ENCODE measurements around the gene CALD1. TPM values are rescaled to one million over a fixed set of nuclear protein-coding genes. Genes with fewer than 3 reads are reported as not detected.

CALD1 gene
- total and polyA plus RNA-seq, 2 experiments from 2014 or later, result 132 to 842 TPM

- Histone ChIP-seq H3K4me1 (ENCODE audit: insufficient read depth) (no peaks in the 10 kb centered on the region), H3K27me3 (ENCODE audit: insufficient read depth) (no peaks in the 10 kb centered on the region), H4K20me1 (replicated peaks; ENCODE audit: insufficient read depth) (no peaks in the 10 kb centered on the region; the same call in 1 of the 2 replicates), H3K4me2 (no peak overlapping the region), H3K79me2 (replicated peaks; ENCODE audit: insufficient read depth) (peaks cover 53% of the 10 kb centered on the region), H3F3A (replicated peaks; ENCODE audit: low read depth) (no peaks in the 10 kb centered on the region), H3K9me2 (ENCODE audit: insufficient read depth) (no peaks in the 10 kb centered on the region), H2AFZ (no peak overlapping the region), H3K4me3 (no peak overlapping the region), H3K36me3 (ENCODE audit: insufficient read depth) (no peaks in the 10 kb centered on the region), H3K27ac (ENCODE audit: low read depth) (peak overlapping the region; percentile 75; the same call in 1 of the 2 replicates)
- Mint-ChIP-seq H3K27me3 (ENCODE audit: insufficient read depth, low read depth, poor library complexity) (no peaks in the 10 kb centered on the region), H3K36me3 (ENCODE audit: low read depth) (no peaks in the 10 kb centered on the region), H3K4me3 (no peak overlapping the region), H3K27ac (no peak overlapping the region), H3K9me3 (no peaks in the 10 kb centered on the region), H3K4me1 (no peaks in the 10 kb centered on the region)
- no peak for ATAC-seq
- DNase-seq (ENCODE audit: low spot score), result no peak
- TF ChIP-seq CREB1 (CRISPR knock-in tag; IDR thresholded peaks at IDR 0.05; ENCODE audit: low read depth) (no peak), POLR2AphosphoS5 (IDR thresholded peaks at IDR 0.05; ENCODE audit: low read depth) (no peak), JUNB (IDR thresholded peaks at IDR 0.05; ENCODE audit: unreplicated experiment) (no peak), CTCF (conservative IDR thresholded peaks at IDR 0.05; ENCODE audit: low read depth in 2 of 2) (no peak), EZH2phosphoT487 (IDR thresholded peaks at IDR 0.05; ENCODE audit: unreplicated experiment) (no peak), ZNF114 (CRISPR knock-in tag; IDR thresholded peaks at IDR 0.05) (no peak), STAT1 (IDR thresholded peaks at IDR 0.05; ENCODE audit: unreplicated experiment) (no peak), ZNF462 (CRISPR knock-in tag; IDR thresholded peaks at IDR 0.05) (no peak), EZH2 (IDR thresholded peaks at IDR 0.05; ENCODE audit: low read depth, unreplicated experiment) (no peak), ZNF331 (CRISPR knock-in tag; IDR thresholded peaks at IDR 0.05; ENCODE audit: low read depth) (no peak), NANOG (IDR thresholded peaks at IDR 0.05; ENCODE audit: borderline replicate concordance) (no peak)
- TF ChIP-seq, protein P1, sequence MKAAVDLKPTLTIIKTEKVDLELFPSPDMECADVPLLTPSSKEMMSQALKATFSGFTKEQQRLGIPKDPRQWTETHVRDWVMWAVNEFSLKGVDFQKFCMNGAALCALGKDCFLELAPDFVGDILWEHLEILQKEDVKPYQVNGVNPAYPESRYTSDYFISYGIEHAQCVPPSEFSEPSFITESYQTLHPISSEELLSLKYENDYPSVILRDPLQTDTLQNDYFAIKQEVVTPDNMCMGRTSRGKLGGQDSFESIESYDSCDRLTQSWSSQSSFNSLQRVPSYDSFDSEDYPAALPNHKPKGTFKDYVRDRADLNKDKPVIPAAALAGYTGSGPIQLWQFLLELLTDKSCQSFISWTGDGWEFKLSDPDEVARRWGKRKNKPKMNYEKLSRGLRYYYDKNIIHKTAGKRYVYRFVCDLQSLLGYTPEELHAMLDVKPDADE (IDR thresholded peaks at IDR 0.05), result no peak
- TF ChIP-seq, protein P2, sequence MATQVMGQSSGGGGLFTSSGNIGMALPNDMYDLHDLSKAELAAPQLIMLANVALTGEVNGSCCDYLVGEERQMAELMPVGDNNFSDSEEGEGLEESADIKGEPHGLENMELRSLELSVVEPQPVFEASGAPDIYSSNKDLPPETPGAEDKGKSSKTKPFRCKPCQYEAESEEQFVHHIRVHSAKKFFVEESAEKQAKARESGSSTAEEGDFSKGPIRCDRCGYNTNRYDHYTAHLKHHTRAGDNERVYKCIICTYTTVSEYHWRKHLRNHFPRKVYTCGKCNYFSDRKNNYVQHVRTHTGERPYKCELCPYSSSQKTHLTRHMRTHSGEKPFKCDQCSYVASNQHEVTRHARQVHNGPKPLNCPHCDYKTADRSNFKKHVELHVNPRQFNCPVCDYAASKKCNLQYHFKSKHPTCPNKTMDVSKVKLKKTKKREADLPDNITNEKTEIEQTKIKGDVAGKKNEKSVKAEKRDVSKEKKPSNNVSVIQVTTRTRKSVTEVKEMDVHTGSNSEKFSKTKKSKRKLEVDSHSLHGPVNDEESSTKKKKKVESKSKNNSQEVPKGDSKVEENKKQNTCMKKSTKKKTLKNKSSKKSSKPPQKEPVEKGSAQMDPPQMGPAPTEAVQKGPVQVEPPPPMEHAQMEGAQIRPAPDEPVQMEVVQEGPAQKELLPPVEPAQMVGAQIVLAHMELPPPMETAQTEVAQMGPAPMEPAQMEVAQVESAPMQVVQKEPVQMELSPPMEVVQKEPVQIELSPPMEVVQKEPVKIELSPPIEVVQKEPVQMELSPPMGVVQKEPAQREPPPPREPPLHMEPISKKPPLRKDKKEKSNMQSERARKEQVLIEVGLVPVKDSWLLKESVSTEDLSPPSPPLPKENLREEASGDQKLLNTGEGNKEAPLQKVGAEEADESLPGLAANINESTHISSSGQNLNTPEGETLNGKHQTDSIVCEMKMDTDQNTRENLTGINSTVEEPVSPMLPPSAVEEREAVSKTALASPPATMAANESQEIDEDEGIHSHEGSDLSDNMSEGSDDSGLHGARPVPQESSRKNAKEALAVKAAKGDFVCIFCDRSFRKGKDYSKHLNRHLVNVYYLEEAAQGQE (IDR thresholded peaks at IDR 0.05; ENCODE audit: unreplicated experiment), result no peak
Observed at GRCh38 chr7:134831862-134832261, 52.4 kb downstream of the CALD1 start.

Data from GM23338 (cell line).